Erythroblast (primary cell): Measurements from ENCODE around the gene ARHGAP1.

ENCODE experiments used
- DNase-seq, 2 experiments: peaks; one replicate each; lab custom pipeline; 2025; lab: John Stamatoyannopoulos, UW
- GATA1 ChIP-seq: IDR thresholded peaks from 2 replicates; pipeline ENCODE4 v1.6.1; 2011; ENCODE audit warnings: low read depth, mild to moderate bottlenecking, control low read depth, low read length, moderate library complexity
- POLR2A ChIP-seq: IDR thresholded peaks from 2 replicates; pipeline ENCODE4 v1.6.1; 2011; ENCODE audit warnings: mild to moderate bottlenecking, low read length

Gene ARHGAP1

GRCh38 chr11:46643531-46643930 lies 56.9 kb downstream of the ARHGAP1 start:
- DNase-seq = no peak
- no peak for TF ChIP-seq GATA1
- TF ChIP-seq POLR2A = no peak

- peak in 1 of 2 experiments; percentile 10 for DNase-seq
- no peak for TF ChIP-seq GATA1
- no peak for TF ChIP-seq POLR2A
Measured at GRCh38 chr11:46642627-46643335, 57.6 kb downstream of the ARHGAP1 start.

GRCh38 chr11:46641639-46642038 lies 58.8 kb downstream of the ARHGAP1 start:
- DNase-seq = no peak
- TF ChIP-seq GATA1 (no peak), POLR2A (no peak)

GRCh38 chr11:46640036-46640788 lies 60.2 kb downstream of the ARHGAP1 start:
- TF ChIP-seq GATA1 (no peak), POLR2A (no peak)
- no peak for DNase-seq

- no peak for TF ChIP-seq GATA1
- no peak for TF ChIP-seq POLR2A
- DNase-seq = no peak
Measured at GRCh38 chr11:46639197-46639839, 61.1 kb downstream of the ARHGAP1 start.

GRCh38 chr11:46637546-46637945 lies 62.9 kb downstream of the ARHGAP1 start:
- DNase-seq = no peak
- TF ChIP-seq POLR2A = no peak
- TF ChIP-seq GATA1 = no peak

GRCh38 chr11:46635557-46636139 lies 64.8 kb downstream of the ARHGAP1 start:
- no peak for TF ChIP-seq POLR2A
- no peak for TF ChIP-seq GATA1
- no peak for DNase-seq

GRCh38 chr11:46633291-46634217 lies 66.9 kb downstream of the ARHGAP1 start:
- no peak for DNase-seq
- TF ChIP-seq GATA1 (no peak), POLR2A (no peak)

GRCh38 chr11:46632502-46632901 lies 67.9 kb downstream of the ARHGAP1 start:
- TF ChIP-seq GATA1 = no peak
- no peak for TF ChIP-seq POLR2A
- DNase-seq = no peak

- DNase-seq = no peak
- TF ChIP-seq POLR2A (no peak), GATA1 (no peak)
Measured at GRCh38 chr11:46631676-46632075, 68.7 kb downstream of the ARHGAP1 start.

GRCh38 chr11:46630237-46630636 lies 70.2 kb downstream of the ARHGAP1 start:
- no peak for DNase-seq
- TF ChIP-seq POLR2A (no peak), GATA1 (no peak)

- TF ChIP-seq GATA1 (no peak), POLR2A (no peak)
- DNase-seq = no peak
Measured at GRCh38 chr11:46628961-46629360, 71.5 kb downstream of the ARHGAP1 start.
